ENCODE results near the gene XBP1.
"Not testable (repeated sequence)": the region's sequence is repeated elsewhere in the genome, so short reads cannot be mapped to it uniquely, and the experiment has no call there.

XBP1 gene

DNA sequence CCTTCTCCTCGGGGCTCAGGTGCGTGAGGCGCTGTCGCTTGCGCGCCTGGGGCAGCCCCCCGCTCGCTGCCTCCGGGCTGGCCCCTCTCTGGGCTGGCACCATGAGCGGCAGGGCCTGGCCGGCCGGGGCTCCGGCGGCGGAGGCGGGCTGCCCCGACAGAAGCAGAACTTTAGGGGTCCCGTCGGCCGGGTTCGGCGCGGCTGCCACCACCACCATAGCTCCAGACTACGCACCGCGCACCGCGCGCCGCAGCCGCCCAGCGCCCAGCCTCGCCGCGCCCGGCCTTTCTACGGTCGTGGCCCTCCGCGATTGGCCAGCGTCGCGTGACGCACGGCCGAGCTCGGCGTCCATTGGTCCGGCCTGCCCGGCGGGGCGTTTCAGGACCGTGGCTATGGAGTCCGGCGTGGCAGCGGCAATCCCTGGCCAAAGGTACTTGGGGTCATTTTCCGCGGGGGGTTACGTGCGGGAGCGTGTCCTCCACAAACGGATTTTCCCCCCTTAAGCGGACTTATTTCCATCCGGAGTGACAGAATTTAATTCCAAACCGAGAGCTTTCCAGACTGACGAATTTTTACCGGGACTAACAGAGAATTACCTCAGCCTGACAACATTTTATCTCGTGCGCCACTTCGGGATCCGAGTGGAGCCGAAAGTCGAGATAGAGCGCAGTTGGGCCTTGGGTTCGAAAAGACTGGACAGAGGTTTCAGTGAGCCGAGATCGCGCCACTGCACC lies at the start of gene XBP1:
Gene XBP1, minus strand, starts transcription at position 262 of the 734 bp plus-strand sequence.
- DNase-seq (ENCODE audit: low read depth in 2 of 2), result peak; percentile 89 to 90

DNA sequence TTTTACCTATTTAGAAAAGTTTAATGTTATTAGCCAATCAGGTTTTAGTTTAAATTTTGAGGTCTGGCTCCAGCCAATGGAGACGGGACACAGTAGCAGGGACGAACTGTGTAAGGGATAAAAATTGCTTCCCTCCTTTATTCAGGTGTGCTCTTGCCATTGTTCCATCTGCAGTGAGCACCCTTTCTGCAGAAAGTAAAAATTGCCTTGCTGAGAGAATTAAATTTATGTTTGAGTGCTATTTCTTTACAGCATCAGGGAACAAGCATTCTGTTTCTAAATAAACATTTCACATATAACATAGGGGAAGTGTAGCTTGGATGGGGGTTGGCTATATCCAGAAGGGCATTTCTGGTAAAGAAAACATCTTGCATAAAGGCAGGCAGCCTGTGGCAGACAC lies 46.6 kb upstream of the XBP1 start:
- DNase-seq (ENCODE audit: low read depth in 2 of 2), result no peak

DNA sequence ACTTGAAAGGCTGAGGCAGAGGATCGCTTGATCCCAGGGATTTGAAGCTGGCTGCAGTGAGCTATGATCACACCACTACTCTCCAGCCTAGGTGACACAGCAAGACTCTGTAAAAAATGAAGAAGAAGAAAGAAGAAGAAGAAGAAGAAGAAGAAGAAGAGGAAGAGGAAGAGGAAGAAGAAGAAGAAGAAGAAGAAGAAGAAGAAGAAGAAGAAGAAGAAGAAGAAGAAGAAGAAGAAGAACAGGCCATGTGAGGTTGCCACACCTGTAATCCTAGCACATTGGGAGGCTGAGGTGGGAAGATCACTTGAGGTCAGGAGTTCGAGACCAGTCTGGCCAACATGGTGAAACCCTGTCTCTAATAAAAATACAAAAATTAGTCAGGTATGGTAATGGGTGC lies 43.9 kb upstream of the XBP1 start:
- not testable (repeated sequence) for DNase-seq (ENCODE audit: low read depth in 2 of 2)

DNA sequence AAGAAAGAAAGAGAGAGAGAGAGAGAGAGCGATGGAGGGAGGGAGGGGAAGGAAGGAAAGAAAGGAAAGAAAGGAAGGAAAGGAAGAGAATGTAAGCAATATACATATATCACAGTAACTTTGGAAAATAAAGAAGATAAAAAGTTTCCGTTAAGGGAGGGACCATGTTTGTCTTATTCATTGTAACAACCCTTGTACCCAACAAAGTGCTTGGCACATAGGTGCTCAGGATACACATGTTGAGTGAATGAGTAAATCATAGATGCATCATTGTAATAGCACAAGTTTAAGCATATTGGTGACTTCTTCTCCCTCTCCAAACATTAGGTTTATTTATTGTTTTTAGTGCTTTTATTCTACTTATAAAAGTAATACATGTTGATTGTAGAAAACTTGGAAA lies 43.3 kb upstream of the XBP1 start:
- DNase-seq (ENCODE audit: low read depth in 2 of 2), result no peak

DNA sequence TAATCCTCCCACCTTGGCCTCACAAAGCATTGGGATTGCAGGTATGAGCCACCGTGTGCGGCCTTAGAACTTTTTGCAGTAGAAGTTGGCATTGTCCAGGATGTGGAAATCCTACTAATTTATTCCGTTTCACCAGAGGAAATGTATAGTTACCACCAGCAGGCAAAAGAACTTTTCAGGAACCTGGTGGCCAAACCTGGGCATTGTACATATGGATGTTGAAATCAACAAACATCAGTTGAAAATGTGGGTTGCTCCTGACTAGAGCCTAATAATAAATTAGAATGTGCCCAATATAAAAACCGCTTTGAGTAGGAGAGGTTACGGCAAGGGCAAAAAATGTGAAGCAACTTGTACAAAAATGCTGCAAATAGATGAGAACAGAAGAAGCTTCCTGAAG lies 40.7 kb upstream of the XBP1 start:
- no peak for DNase-seq (ENCODE audit: low read depth in 2 of 2)

DNA sequence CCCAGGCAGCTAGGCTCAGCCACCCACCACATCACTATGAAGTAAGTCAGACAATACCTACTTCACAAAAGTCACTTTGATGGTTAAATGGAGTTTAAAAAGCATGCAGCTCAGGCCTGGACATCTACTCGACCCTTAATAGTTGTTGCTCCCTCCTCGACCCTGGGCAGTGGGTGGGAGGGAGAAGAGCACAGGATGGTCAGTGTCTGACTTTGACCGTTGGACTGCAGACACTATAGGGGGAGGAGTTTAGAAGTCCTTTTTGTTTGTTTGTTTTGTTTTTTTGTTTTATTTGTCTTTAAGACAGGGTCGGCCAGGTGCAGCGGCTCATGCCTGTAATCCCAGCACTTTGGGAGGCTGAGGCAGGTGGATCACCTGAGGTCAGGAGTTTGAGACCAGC lies 38.6 kb upstream of the XBP1 start:
- no peak for DNase-seq (ENCODE audit: low read depth in 2 of 2)

DNA sequence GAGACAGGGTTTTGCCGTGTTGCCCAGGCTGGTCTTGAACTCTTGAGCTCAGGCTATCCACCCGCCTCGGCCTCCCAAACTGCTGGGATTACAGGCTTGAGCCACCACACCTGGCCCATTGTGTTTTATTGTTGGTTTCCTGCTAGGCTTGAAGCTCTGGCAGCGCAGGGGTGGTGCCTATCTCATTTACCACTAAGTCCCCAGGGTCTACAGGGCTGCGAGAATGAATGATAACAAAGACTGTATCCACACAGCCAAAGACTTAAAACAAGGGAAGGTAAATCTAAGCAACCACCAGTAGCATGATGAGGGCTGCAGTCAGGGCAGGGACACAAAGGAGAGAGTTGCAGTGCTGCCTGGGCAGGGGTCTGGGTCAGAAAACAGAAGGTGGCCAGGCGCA lies 37.3 kb upstream of the XBP1 start:
- DNase-seq (ENCODE audit: low read depth in 2 of 2), result no peak

DNA sequence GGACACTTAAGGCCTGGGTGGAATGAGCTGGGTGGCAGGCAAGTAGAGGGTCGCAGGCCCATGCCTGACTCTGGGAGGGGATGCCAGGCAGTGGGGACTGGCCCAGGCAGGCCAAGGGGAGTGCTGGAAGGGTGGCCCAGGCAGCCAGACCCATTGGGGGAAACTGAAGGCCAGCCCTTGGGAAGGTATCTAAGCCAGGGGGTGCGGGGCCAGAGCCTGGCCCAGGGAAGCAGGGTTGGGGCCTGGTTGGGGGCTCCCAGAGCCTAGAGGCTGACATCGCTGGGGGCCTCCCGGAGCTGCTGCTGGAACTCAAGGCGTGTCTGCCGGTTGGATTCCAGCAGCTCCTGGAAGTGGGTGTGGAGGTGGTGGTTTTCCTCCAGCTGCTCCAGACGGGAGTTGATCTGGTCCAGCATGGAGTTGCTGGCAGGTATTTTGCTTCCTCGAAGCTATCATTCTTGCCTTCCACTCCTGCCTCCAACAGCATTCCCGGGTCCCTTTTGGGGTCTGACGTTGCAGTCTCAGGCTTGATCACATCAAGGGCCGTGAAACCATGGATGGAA lies 35.3 kb upstream of the XBP1 start:
- no peak for DNase-seq (ENCODE audit: low read depth in 2 of 2)

DNA sequence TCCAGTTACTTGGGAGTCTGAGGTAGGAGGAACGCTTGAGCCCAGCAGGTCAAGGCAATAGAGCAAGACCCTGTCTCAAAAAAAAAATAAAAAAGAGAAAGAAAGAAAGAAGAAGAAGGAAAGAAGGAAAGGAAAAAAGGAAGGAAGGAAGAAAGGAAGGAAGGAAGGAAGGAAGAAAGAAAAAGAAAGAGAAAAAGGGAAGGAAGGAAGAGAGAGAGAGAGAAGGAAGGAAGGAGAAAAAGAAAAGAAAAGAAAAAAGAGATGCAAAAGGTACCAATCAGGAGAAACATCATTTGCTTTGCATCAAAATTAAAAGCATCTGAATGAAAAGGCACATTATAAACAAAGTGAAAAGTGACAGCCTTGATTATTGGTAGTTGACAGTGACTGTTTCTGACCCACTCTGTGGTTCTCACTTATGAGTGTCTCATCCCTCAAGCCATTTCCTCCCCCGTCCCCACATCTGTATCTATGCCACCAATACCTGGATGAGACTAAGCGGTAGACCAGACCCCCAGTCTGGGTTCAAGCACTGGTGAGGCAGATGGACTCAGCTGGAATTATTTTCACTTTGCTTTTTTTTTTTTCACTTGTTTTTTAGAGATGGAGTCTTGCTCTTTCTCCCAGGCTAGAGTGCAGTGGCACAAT lies 33.0 kb upstream of the XBP1 start:
- DNase-seq (ENCODE audit: low read depth in 2 of 2), result no peak

DNA sequence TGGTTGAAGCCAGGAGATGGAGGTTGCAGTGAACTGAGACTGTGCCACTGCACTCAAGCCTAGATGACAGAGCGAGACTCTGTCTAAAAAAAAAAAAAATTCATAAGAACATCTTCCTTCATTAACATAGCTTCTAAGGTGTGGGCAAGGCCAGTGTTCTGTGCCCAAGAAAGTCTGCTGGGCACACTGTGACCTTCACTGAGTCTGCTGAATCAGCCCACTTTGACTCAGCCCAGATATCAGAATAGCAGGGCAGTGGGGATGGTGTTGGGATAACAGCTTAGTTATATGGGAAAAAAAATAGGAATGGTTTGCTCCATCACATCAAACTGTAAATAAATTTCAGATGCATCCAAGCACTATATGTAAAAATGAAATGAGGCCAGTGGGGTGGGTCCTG lies 32.4 kb upstream of the XBP1 start:
- DNase-seq (ENCODE audit: low read depth in 2 of 2), result no peak

DNA sequence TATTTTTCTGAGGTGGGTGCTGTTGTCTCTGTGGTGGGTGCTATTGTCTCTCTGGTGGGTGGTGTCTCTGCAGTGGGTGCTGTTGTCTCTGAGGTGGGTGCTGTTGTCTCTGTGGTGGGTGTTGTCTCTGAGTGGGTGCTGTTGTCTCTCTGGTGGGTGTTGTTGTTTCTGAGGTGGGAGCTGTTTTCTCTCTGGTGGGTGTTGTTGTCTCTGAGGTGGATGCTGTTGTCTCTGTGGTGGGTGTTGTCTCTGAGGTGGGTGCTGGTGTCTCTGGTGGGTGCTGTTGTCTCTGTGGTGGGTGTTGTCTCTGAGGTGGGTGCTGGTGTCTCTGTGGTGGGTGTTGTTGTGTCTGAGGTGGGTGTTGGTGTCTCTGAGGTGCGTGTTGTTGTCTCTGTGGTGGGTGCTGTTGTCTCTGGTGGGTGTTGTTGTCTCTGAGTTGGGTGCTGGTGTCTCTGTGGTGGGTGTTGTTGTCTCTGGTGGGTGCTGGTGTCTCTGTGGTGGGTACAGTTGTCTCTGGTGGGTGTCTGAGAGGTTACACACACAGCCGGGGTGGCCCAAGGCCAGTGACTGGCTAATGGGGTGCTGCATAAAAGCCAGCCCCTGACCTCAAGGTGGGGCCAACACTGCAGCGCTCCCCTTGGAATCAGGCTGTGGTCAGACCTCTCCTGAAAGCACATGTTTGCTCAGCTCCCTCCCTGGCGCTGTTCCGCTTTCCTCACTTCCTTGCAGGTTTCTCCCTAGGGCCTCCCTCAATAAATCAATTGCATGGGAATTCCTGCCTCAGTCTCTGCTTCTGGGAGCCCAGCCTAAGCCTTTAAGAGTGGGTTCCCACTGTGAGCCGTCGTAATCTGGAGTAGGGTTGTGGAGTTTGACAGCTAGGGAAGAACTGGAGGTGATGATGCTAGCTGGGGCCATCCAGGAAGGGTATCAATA lies 31.0 kb upstream of the XBP1 start:
- DNase-seq (ENCODE audit: low read depth in 2 of 2), result no peak

DNA sequence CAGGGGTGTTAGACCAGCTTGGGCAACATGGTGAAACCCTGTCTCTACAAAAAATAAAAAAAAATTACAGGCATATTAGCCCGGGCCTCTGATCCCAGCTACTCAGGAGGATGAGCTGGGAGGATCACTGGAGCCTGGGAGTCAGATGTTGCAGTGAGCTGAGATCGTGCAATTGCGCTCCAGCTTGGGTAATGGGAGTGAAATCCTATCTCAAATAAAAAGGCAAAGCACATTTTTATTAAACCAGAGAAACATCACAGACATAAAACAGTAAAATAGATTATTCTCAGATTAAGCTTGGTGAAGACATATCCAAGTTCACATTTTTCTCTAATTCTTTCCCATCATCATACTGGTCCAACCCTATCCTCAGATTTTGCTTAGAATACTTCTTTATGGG lies 30.1 kb upstream of the XBP1 start:
- DNase-seq (ENCODE audit: low read depth in 2 of 2), result no peak

DNA sequence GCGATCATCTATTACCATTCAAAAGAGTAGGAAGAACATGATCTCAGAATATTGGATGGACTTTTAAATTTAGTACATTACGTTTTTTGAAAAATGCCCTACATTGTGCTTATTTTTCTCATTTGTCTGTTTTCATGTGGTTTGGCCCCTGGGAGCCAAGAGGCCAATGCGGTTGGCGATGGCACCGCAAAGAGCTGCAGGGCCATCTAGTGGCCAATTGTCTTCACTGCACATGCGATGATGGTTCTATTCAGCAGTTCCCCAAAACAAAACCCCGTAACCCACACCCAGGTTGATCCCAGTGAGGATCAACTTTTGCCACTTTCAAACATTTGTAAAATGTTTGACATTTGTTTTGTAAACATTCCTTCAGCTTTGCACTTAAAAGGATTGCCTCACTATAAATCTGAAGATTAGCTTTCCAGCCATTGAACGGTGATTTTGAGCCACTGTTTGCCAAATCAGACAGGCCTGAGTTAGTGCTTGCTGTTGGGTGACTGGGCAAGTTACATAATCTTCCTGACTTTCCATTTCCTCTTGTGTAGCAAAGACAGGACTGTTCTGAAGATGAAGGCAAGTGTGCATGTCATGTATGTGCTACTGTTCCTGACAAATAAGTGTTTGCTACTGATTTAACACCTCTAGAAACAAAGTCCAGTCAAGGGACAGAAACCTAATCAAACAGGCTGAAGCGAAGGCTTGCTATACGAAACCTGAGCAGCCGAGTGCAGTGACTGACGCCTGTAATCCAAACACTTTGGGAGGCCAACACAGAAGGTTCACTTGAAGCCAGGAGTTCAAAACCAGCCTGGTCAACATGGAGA lies 29.2 kb upstream of the XBP1 start:
- peak; percentile 33 to 35 for DNase-seq (ENCODE audit: low read depth in 2 of 2)

DNA sequence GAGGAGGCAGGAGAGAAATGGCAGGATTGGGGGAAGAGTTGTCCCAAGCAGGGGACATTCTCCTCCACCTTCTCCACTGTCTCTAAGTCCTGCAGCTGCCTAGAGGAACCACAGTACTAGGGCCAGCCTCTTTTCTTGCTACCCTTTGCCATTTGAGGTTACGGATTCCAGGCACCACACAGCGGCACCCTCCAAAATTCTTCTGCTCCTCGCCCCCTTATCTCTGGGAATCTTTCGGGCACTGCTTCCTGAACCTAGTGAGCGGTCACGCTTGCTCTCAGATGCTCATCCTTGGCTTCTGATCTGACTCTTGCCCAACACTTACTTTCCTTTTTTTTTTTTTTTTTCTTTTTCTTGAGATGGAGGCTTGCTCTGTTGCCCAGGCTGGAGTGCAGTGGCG lies 26.6 kb upstream of the XBP1 start:
- no peak for DNase-seq (ENCODE audit: low read depth in 2 of 2)

DNA sequence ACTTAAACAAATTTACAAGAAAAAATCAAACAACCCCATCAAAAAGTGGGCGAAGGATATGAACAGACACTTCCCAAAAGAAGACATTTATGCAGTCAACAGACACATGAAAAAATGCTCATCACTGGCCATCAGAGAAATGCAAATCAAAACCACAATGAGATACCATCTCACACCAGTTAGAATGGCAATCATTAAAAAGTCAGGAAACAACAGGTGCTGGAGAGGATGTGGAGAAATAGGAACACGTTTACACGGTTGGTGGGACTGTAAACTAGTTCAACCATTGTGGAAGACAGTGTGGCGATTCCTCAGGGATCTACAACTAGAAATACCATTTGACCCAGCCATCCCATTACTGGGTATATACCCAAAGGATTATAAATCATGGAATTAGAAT lies 26.1 kb upstream of the XBP1 start:
- DNase-seq (ENCODE audit: low read depth in 2 of 2), result not testable (repeated sequence)

DNA sequence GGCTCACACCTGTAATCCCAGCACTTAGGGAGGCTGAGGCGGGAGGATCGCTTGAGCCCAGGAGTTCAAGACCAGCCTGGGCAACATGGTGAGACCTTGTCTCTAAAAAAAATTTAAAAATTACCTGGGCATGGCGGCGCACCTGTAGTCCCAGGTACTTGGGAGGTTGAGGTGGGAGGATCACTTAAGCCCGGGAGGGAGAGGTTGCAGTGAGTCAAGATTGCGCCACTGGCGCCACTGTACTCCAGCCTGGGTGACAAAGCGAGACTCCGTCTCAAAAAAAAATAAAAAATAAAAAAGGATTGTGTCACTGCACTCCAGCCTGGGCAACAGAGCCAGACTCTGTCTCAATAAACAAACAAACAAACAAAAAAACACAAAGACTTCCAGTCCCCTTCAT lies 24.1 kb upstream of the XBP1 start:
- not testable (repeated sequence) for DNase-seq (ENCODE audit: low read depth in 2 of 2)

DNA sequence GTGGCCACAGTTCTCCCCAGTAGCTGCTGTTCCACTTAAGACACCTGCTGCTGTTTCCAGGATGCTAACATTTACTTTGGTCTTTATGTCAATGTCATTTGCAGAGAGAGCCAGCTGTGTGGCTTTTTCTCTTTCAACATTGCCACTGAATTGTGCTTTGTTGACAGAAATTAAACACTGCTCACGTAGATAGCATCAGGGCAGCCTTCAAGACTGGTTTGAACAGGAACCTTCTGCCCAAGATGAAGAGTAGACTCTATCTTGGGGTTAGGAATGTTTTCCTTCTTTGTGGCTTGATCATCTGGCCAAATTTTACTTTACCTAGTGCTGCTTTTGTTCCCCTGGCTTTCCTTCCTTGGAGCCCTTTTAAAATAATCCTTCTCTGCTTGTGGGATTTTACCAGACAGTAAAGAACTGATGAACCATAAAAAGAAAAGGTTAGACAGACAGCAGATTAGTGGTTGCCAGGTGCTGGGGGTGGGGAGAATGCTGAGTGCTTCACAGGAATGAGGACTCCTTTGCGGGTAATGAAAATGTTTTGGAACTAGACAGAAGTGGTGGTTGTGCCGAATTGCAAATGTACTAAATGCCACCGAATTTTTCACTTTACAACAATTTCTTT lies 22.7 kb upstream of the XBP1 start:
- no peak for DNase-seq (ENCODE audit: low read depth in 2 of 2)

DNA sequence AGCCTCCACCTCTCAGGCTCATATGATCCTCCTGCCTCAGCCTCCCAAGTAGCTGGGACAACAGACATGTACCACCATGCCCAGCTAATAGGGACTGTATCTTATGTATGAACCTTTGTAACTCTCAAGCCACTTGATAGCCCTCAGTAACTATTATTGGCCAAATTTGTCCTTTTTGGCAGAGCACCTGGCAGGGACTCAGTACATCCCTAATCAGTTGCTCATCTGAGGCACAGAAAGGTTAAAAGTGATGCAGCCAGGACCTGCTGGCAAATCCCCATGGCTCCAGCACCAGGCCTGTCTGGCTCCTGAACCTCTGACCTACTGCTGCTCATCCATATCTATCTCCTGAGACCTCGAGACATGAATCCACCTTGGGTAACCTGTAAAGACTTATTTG lies 21.1 kb upstream of the XBP1 start:
- no peak for DNase-seq (ENCODE audit: low read depth in 2 of 2)

DNA sequence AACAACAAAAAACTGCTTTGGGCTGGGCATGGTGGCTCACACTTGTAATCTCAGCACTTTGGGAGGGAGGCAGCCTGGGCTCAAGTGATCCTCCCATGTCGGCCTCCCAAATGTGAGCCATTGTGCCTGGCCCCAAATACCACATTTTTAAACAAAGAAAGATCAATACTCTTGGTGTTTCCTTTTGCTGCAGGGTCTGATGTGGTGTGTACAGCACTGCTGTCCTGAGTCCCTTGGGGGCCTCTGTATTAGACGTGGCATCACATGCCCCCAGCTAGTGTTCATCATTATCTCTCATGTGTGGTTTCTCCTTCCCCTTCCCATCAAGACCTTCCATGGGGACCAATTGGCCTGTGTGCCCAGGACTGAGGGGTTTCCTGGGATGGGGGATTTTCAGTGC lies 20.5 kb upstream of the XBP1 start:
- DNase-seq (ENCODE audit: low read depth in 2 of 2), result no peak

DNA sequence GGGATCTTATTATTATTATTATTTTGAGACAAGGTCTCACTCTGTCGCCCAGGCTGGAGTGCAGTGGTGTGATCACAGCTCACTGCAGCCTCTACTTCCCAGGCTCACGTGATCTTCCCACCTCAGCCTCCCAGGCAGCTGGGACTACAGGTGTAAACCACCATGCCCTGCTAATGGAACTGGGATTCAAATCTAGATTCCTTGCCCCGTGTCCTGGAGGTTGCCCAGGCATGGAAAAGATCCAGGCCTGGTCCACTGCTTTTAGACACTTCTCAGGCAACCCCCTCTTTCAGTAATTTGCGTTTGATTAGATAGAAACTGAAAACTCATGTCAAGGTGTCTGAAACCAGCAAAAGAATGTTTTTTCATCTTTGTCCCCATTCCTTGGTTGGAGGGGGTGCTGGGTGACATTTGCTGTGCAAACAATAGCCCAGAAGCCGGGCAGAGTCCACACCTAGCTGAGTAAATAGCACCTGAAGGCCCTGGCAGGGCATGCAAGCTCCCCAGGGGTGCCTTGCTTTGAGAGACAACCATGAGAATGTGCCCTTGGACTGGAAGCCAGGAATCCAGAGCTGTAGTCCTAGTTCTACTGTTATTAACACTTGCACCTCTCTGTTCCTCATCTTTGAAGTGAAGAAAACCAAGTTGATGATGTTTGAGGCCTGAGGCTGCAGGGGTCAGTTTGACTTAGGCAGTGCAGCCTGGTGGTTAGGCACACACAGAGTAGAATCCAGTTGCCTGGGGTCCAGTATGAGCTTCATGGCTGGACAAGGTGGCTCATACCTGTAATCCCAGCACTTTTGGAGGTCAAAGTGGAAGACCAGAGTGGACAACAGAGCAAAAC lies 19.1 kb upstream of the XBP1 start:
- DNase-seq (ENCODE audit: low read depth in 2 of 2), result no peak

All from fibroblast of skin of left quadriceps (primary cell).